ENCODE measurements around the gene PTPRD.

The PTPRD gene

GRCh38 chr9:8816361-8816760, 1796.4 kb downstream of the PTPRD start:
- TF ChIP-seq, protein P1, sequence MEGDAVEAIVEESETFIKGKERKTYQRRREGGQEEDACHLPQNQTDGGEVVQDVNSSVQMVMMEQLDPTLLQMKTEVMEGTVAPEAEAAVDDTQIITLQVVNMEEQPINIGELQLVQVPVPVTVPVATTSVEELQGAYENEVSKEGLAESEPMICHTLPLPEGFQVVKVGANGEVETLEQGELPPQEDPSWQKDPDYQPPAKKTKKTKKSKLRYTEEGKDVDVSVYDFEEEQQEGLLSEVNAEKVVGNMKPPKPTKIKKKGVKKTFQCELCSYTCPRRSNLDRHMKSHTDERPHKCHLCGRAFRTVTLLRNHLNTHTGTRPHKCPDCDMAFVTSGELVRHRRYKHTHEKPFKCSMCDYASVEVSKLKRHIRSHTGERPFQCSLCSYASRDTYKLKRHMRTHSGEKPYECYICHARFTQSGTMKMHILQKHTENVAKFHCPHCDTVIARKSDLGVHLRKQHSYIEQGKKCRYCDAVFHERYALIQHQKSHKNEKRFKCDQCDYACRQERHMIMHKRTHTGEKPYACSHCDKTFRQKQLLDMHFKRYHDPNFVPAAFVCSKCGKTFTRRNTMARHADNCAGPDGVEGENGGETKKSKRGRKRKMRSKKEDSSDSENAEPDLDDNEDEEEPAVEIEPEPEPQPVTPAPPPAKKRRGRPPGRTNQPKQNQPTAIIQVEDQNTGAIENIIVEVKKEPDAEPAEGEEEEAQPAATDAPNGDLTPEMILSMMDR (IDR thresholded peaks at IDR 0.05; ENCODE audit: extremely low read depth, insufficient read depth, missing control alignments), result no peak
- DNase-seq (ENCODE audit: low spot score), result no peak
- in situ Hi-C loops (cut with MboI; ENCODE audit: low pct_unique_long_range_greater_than_20kb, low sequenced_read_pairs, unreplicated experiment), result no loop called here

DNA sequence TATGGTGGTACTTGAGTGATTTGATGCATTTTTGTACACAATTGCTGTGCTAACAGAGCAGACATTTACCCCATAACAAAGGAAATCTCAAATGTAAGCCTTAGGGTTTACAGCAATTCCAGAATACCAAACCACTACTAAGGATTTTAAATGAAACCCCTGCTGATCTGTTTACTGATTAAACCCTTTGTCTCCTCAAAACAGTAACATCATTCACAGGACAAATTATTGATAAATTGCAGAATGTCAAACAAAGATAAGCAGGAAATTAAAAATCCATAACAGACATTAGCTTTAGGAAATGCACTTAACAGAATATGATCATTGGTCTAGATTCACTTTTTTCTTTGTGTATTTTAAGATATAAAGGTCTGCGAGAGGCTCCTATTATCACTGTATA, 1796.9 kb downstream of the PTPRD start:
- in situ Hi-C loops (cut with MboI; ENCODE audit: low pct_unique_long_range_greater_than_20kb, low sequenced_read_pairs, unreplicated experiment), result no loop called here
- no peak for DNase-seq (ENCODE audit: low spot score)
- TF ChIP-seq, protein P1 (IDR thresholded peaks at IDR 0.05; ENCODE audit: extremely low read depth, insufficient read depth, missing control alignments), result no peak

GRCh38 chr9:8815219-8815618, 1797.6 kb downstream of the PTPRD start:
- DNase-seq (ENCODE audit: low spot score), result no peak
- TF ChIP-seq, protein P1 (IDR thresholded peaks at IDR 0.05; ENCODE audit: extremely low read depth, insufficient read depth, missing control alignments), result no peak

GRCh38 chr9:8812888-8813287, 1799.9 kb downstream of the PTPRD start:
- in situ Hi-C loops (cut with MboI; ENCODE audit: low pct_unique_long_range_greater_than_20kb, low sequenced_read_pairs, unreplicated experiment), result no loop called here
- TF ChIP-seq, protein P1 (IDR thresholded peaks at IDR 0.05; ENCODE audit: extremely low read depth, insufficient read depth, missing control alignments), result no peak
- no peak for DNase-seq (ENCODE audit: low spot score)

More at GRCh38 chr9:8815219-8815618, 1797.6 kb downstream of the PTPRD start:
- in situ Hi-C loops (cut with MboI; ENCODE audit: low pct_unique_long_range_greater_than_20kb, low sequenced_read_pairs, unreplicated experiment), result no loop called here

GRCh38 chr9:8809741-8810140, 1803.1 kb downstream of the PTPRD start:
- DNase-seq (ENCODE audit: low spot score), result no peak
- TF ChIP-seq, protein P1 (IDR thresholded peaks at IDR 0.05; ENCODE audit: extremely low read depth, insufficient read depth, missing control alignments), result no peak
- in situ Hi-C loops (cut with MboI; ENCODE audit: low pct_unique_long_range_greater_than_20kb, low sequenced_read_pairs, unreplicated experiment), result no loop called here

DNA sequence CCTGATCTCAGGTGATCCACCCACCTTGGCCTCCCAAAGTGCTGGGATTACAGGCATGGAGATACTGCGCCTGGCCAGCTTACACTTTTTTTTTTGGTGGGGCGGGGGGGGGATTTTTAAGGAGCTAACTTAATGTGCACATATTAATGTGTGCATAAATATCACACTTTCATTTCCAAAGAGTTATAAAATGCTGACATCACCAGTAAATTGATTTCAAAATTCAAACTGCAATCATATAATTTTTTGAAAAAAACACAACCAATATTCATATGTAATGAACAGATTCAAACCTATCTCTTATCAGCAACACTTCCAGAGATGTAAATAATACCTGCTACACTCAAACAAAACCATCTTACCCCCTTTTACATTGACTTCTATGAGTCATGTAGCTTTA, 1806.7 kb downstream of the PTPRD start:
- in situ Hi-C loops (cut with MboI; ENCODE audit: low pct_unique_long_range_greater_than_20kb, low sequenced_read_pairs, unreplicated experiment), result no loop called here
- no peak for DNase-seq (ENCODE audit: low spot score)
- TF ChIP-seq, protein P1 (IDR thresholded peaks at IDR 0.05; ENCODE audit: extremely low read depth, insufficient read depth, missing control alignments), result no peak

- no peak for DNase-seq (ENCODE audit: low spot score)
- TF ChIP-seq, protein P1 (IDR thresholded peaks at IDR 0.05; ENCODE audit: extremely low read depth, insufficient read depth, missing control alignments), result no peak
- in situ Hi-C loops (cut with MboI; ENCODE audit: low pct_unique_long_range_greater_than_20kb, low sequenced_read_pairs, unreplicated experiment), result no loop called here
Observed at GRCh38 chr9:8804613-8805012, 1808.2 kb downstream of the PTPRD start.

Data from GM13977 (cell line).